GM18520 (cell line): ENCODE results near the gene CIPC.

Source experiments
- ATAC-seq: cut with Tn5 transposase; IDR thresholded peaks from one replicate; pipeline ENCODE4 v1.9.1; 2021; ENCODE audit not compliant: unreplicated experiment

The CIPC gene

GRCh38 chr14:77068517-77069200, 29.4 kb upstream of the CIPC start:
- no peak for ATAC-seq

DNA sequence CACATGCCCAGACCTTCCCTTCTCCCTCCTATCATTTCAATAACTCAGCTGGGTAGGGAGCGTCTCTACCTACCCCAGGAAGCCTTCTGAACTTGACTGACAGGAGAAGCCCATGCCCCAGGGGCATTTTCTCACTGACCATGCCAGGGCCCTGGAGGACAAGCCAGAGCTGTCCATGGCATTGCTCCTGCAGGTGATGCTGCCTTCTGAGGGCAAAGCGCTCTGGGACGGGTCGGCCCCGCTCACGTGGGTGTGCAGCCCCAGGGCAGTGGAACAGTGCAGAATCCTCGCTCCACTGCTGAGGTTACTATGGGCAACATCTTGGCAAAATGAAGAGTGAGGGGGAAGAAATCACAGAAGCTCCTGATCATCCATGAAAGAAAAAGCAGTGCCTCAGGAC, 28.5 kb upstream of the CIPC start:
- ATAC-seq: no peak

DNA sequence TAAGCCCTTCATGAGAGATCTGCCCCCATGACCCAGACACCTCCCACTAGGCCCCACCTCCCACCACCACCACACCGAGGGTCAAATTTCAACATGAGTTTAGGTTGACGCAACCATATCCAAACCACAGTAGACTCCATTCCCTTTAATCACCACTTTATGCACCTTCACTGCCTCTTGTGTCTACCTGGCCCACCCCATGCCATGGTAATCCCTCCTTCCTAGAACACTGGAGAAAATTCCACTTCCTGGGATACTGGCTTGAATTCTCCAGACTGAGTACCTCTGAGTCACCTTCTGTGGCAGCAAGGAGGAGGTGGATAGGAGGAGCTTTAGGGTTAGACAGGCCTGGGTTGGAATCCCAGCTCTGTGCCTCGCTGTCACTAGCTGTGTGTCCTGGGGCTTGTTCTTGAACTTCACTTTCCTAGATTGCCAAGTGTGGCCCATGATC, 26.1 kb upstream of the CIPC start:
- no peak for ATAC-seq

GRCh38 chr14:77074969-77075368, 23.1 kb upstream of the CIPC start:
- ATAC-seq: no peak

DNA sequence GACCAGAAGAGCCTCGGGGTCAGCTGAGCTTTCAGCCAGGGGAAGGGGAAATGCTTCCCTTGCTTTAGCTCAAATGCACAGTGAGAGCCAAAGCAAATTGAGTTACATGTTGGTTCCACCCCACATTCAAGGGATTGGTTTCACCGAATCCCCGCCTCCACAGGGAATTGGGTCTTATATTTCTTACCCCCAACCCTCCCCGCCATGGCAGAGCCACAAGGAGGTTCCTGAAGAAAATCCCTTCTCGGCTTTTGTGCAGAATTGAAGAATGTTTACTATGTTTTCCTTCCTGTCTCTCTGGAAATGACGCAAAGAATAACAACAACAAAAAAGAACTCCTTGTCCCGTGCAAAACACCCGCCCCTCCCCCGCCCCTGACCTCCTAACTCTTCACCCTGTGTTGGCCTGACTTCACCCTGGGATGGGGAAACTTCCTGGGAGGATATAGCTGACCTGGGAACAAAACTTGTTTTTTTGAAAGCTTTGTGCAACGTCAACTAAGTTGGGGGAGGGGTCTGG, 21.9 kb upstream of the CIPC start:
- no peak for ATAC-seq

- ATAC-seq: no peak
Observed at GRCh38 chr14:77077040-77077439, 21.0 kb upstream of the CIPC start.

DNA sequence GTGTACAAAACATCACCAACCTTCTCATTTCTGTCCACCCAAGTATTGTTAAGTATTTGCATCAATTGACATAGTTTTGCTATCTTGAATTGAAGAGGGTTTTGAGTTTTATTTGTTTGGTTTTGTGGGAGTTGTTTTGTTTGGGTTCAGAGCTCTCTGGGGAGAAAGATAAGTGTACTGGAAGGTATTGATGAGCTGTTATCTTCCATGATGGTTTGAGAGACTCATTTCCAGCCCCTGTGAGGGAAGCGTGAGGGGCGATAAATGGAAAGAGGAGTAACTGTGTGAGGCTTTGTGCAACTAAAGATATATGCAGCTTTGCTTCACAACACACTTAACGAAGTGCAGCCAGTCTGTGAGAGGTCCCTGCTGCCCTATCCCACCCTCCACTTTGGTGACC, 15.7 kb upstream of the CIPC start:
- ATAC-seq: no peak

DNA sequence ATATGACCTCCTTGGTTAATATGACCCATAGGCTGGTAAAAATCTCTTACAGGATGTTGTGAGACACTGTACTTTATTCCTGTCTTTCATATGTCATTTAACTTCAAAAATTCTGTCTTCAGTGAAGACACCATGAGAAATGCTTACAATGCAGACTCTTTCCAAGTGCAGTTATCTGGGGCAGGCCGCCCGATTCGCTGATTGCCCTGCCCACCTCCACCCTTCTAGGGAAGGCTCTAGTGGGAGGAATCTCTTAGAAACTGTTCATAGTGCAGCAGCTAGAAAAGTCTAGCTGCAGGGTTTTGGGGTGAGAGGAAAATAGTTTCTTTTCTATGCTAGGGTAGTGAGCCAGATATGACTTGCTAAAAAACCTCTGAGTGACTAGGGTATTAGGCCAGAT, 15.0 kb upstream of the CIPC start:
- no peak for ATAC-seq

DNA sequence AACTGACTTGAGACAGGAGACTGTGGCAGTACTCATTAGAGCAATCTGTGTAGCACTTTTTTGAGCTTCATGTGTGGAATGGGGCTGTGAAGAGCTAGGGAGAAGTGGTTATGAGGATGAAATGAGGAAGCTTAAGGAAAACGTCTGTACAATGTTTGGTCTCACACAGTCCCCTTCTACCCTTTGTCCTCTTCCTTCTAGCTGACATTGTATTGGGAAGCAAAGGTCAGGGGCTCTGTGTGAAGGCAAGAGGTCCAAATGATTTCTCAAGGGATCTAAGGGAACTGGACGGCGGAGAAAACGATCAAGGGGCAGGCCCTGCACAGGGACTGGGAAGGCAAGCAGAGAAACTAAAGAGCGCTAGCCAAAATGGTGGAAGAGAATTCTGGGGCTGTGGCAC, 13.1 kb upstream of the CIPC start:
- no peak for ATAC-seq

- no peak for ATAC-seq
Observed at GRCh38 chr14:77085538-77085937, 12.5 kb upstream of the CIPC start.

DNA sequence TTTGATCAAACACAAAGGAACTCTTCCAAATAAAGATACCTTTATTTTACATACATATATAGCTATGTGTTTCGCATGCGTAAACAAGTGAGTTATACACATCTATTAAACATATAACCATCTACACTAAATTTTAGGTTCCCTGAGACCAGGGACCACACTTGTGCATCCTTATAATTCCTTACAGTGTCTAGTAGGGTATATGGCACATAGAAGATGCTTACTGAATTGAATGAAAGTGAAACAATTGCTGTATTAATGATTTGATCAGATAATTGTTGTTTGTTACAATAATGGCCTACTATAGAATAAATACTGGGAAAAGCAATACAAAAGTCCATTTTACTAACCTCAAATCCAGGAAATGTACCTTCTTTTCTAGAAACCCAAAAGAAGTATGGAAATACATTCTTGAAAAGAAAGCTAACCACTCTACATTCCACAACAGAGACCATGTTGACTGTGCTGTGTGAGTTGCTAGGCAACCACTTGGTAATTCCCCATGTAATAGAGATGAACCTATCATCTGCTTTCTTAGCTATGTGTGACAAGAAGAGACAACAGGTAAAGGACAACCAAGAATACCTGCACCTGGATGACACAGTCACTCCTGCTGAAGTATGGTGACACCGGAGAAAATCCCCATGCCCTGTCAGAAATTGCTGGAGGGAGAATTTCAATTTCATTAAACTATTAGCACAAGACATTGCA, 11.9 kb upstream of the CIPC start:
- ATAC-seq: no peak

DNA sequence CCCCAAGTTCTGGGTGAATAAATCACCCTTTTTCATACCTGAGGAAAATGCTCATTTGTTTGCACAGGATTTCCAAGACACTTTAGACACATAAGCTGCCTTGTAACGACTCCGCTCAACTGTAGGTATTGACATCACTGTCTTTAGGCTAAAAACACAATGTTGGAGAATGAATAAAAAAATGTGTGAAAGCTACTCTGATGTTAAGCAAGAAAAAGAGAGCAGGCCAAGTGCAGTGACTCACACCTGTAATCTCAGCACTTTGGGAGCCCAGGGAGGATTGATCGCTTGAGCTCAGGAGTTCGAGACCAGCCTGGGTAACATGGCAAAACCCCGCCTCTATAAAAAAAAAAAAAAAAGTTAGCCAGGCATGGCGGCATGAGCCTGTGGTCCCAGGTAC, 11.1 kb upstream of the CIPC start:
- ATAC-seq: no peak

GRCh38 chr14:77087631-77088030, 10.4 kb upstream of the CIPC start:
- no peak for ATAC-seq

GRCh38 chr14:77088219-77088618, 9.8 kb upstream of the CIPC start:
- ATAC-seq: no peak

DNA sequence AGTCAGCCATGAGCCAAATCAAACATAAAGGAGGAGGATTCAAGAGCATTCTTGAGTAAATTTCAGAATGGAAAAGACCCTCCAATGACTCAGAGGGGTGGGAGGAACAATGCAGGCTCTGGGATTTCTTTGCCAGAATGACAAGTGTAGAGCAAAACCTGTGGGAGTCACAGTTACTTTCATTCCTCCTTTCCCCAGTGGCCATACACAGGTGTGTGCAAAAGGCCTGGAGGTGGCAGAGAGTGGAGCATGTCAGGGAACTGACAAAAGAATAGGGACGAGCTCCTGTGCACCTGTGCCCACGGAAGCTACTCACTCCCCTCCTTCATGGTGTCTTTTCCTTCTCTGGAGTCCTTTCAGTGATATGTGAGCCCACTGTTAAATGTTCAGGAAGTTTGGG, 9.4 kb upstream of the CIPC start:
- no peak for ATAC-seq

GRCh38 chr14:77091518-77091917, 6.5 kb upstream of the CIPC start:
- ATAC-seq: no peak

DNA sequence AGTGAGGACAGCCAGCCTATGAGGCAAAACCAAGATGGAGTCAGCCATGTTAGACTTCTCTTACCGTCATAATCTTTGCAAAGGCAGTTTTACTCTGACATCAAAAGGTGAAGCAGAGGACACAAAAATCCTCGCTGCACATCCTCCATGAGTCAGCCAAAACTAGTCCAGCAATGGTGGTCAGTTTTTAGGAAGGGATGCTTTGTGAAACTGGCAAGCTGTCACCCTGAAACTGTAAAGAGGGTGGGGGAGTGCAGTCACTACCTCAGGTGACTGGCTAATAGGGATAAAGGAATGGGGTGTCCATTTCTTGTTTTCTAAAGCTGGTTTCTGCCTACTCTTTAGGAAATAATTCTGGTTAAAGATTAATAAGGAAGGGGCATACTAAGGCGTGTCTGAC, 5.4 kb upstream of the CIPC start:
- ATAC-seq: no peak

- ATAC-seq: no peak
Observed at GRCh38 chr14:77094672-77095284, 3.3 kb upstream of the CIPC start.

DNA sequence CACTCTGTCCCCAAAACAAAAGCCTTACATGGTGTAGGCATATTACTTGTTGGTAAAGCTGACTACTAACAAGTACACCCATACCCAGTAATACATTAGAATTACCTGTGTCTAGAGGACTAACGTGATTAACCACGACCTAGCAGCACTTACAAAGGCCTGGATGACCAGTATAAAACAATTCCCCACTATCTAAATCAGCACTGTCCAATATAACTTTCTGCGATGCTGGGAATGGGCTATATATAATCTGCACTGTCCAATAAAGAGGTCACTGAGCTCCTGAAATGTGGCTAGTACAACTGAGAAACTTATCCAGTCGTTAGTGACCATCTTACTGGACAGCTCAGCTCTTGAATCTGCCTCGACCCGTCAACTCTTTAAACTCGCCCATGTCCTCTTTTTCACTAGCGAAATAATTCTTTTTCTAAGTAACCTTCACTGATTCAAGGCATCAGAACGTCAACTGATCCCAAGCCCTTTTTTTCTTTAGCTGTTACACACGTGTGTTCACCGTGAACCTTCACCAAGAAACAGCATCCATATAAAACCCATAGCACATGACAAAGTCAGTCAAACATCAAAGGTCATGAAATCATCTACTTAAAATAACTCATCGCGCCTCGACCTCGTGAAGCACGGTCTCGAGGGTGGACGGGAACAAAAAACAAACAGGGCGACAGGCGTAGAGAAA, 905 bp upstream of the CIPC start:
- ATAC-seq: peak; percentile 1

DNA sequence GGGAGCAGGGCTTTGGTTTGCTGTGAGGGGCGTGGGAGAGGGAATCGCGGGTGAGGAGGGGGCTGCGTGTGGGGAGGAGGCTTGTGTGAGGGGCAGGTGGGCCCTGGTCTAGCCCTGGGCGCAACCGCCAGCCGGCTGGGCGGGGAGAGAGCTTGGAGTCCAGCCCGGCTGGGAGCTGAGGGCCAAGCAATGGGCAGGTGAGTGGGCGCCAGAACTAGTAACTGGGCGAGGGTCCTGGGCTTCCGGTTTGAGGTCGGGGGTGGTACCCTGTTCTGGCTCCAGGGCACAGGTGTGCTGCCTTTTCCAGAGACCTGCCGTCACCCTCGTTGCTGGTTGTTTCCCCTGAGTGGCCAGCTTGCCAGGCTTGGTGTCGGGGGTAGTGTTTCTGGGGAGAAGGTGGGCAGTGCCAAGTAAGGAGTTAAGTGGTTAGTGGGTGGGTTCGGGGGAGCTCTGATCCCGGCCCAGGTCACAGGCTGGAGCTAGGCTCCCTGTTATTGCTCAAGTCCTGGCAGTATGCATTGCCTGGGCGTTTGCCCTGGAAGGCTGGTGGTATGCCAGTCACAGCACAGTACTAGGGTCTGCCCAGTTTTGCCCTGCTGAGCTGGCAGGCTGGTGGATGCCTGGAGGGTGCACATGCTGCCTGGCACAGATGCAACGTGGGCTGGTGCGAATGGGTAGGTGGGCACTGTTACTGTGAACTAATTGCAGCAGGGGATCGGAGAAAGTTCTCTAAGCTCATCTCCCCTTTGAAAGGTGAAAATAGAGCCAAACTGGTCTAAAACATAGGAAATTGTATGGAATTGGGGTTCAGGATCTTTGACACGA, 683 bp downstream of the CIPC start:
- ATAC-seq: no peak
